NCI-H1436 treated with DMSO at 0.1 percent for 48 hours (cell line): ENCODE results near the gene UGDH.
A peak's percentile ranks its signal among the peaks of the same experiment; 100 is the strongest.
"Not testable (repeated sequence)": the region's sequence is repeated elsewhere in the genome, so short reads cannot be mapped to it uniquely, and the experiment has no call there.

Experiments
- DNase-seq: peaks from one replicate; lab custom pipeline; 2025; lab: John Stamatoyannopoulos, UW

Gene UGDH

DNA sequence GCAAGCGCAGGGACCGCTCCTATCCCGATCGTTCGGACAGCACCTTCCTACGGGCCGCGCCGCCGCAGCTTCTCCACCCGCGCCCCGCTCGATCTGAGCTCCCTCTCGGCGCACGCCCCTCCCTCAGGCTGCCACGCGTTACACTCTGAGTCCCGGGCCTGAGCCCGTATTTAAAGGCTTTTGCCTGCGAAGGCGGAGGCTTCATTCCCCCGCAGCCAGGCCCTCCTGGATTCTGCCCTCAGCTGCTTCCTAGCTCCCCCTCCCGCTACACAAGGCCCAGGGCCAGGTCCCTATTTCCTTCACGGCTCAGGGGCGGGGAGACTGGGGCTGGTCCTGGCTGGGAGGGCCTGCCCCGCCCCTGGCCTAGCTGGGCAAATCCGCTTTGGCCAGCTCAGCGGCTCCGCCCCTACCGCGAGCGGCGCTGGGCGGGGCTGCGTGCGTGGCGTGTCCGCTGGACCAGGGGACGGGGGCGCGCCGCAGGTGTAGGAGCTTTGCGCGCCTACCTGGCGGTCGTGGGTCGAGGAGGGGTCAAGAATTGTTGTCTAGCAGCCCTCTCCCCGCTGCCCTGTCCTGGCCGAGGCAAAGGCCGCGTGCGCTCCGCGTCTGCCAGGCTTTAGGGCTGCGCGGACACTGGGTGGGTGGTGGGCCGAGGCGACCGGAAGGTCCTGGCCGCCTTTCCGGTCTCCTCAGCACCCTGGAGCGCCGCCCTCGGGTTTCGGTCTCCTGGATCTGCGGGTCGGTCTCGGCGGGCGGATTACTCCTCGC is at the start of gene UGDH:
UGDH (minus strand) TSS at position 144 of the 765 bp plus-strand sequence. CDS start 5,927 bp downstream, outside the sequence.
- peak; percentile 70 for DNase-seq

DNA sequence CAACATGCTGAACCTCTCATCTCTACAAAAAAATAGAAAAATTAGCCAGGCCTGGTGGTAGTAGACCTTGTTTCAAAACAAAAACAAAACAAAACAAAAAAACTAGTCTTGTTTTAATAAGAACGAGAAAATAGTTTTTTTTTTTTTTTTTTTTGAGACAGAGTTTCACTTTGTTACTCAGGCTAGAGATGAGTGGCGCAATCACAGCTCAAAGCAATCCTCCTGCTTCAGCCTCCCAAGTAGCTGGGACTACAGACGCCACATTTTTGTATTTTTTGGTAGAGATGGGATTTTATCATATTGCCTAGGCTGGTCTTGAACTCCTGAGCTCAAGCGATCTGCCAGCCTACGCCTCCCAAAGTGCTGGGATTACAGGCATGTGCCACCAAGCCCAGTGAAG is 47.7 kb upstream of the UGDH start:
- no peak for DNase-seq

DNA sequence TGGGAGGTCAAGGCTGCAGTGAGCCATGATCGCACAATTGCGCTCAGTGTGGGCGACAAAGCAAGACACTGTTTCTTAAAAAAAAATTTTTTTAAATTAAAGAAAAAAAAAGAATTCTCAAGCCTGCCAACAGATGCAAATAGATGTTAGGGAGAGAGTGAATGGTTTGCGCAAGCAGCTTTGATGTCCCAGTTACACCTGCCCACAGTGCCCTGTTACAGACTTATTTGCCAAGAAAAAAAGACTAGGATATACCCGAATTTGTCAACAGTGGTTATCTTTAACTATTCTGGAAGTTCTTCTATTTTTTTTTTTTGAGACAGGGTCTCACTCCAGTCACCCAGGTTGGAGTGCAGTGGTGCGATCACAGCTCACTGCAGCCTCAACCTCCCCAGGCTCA is 44.3 kb upstream of the UGDH start:
- DNase-seq = no peak

DNA sequence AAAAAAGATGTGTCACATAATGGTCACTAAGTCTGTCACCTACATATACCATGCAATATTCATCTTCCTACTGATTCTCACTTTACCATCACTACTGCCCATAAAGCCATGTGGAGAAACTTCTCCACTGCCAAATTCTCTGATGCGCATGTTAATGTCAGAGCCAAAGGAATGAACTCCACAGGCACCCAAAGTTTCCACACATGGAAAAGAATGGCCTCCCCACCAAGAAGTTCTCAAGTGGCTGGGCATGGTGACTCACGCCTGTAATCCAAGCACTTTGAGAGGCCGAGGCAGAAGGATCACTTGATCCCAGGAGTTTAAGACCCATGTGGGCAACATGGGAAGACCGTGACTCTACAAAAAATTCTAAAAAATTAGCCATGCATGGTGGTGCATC is 43.8 kb upstream of the UGDH start:
- DNase-seq = no peak

DNA sequence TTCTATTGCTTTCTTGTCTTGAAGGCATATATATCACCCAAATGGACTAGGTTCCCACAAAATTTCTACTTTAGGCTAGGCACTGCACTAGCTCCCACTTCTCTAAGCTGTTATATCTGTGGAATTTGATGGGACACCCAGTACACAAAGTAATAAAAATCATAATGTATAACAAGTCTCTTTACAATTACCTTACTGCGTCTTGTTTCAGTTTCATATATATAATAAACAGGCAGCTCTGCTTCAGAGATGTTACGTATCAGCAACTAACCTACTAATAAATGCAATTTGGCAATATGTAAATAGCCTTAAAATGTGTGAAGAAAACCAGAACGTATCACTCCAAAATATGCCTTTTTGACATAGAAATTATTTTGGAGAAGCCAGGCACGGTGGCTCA is 42.0 kb upstream of the UGDH start:
- no peak for DNase-seq

DNA sequence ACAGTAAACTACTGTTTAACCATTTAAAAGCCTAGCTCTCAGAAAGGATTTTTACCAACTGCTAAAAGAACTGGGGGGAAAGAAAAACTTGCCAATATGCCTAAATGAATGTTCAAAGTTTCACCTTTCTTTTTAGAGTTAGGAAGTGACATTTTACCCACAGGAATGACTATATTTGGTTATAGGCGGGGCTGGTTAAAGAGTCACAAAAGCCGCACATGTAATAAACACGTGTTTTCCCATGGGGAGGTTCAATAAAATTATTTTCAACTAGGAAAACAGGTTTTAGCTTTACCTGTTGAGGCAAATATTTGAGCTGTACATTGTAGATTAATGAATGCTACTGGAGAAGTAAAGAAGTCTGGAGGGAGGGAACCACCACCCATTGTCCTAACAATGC is 41.6 kb upstream of the UGDH start:
- DNase-seq = no peak

DNA sequence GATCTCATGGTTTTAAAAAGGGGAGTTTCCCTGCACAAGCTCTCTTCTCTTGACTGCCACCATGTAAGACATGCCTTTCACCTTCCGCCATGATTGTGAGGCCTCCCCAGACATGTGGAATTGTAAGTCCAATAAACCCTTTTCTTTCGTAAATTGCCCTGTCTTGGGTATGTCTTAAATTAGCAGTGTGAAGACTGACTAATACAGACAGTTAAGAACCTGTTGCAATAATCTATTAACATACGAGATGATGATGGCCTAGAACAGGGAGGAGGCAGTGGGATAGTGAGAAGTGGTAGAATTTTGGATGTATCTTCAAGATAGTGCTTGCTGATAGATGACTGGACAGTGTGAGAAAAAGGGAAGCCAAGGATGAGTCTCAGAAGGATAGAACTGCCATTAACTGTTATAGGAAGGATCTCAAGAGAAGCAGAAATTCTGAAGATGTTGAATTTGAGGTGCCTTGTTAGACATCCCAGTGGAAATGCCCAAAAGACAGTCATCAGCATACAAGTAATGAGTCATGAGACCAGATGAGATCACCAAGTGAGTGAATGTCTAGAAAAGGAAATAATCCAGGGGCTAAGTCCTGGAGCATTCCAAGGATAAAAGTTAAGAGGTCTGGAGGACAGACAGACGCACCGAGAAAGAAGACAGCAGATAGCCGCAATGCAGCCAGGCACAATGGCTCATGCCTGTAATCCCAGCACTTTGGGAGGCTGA is 38.8 kb upstream of the UGDH start:
- DNase-seq = no peak

DNA sequence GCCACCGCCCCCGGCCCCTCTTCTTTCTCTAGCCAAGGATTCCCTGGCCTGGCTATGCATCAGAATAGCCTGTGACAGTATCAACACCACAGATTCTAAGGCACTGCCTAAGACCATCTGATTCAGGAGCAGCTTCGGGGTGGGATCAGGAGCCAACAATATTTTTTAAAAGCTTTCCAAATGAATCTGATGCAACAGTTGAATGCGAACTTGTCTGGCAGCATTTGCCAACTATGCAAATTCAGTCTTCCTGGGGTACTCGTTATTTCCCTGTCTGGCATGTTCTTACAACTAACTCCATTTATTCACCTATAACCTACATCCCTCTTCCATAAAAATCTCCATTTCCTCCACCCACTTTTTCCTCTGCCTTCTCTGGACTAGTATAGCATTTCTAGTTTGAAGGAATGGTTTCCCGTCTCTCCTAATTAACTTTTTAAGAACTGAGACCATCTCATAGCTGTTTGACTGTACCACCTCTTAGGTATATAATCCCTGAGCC is 36.2 kb upstream of the UGDH start:
- DNase-seq = no peak

DNA sequence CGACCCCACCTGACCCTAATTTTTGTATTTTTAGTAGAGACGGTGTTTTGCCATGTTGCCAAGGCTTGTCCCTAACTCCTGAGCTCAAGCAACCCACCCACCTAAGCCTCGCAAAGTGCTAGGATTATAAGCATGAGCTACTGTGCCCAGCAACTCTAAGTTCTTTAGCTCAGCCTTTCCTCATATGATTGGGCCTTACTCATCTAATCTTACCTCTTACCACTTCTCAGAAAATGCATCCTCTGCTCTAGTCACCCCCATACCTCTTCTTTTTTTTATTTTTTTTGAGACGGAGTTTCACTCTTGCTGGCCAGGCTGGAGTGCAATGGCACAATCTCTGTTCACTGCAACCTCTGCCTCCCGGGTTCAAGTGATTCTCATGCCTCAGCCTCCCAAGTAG is 35.6 kb upstream of the UGDH start:
- no peak for DNase-seq

DNA sequence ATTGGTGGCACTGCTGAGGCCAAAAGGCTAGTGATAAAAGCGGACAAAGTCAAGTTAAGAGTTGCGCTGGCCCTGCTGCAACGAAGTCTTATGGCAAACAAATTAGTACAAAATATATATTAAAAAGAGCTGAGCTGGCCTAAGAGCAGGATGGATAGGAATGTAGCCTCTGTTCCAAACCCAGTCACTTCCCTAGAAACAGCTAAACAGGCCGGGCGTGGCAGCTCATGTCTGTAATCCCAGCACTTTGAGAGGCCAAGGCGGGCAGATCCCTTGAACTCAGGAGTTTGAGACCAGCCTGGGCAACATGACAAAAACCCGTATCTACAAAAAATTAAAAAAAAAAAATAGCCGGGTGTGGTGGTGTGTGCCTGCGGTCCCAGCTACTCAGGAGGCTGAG is 32.4 kb upstream of the UGDH start:
- DNase-seq = no peak

DNA sequence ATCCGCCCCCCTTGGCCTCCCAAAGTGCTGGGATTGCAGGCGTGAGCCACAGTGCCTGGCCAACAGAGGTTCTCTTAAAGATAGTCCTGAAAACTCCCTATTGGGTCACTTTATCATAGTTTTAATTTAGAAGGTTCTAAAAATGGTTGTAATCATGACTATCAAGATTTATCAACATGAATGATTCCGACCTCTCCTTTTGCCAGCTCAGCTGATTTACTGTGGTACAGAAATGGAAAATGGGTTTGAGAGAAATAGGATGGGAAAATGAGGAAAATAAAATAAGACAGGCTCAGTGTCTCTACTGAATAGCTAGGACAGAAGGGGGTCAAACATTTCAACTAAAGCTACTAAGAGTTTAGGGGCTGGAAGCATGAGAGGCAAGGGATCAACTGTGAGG is 28.2 kb upstream of the UGDH start:
- no peak for DNase-seq

DNA sequence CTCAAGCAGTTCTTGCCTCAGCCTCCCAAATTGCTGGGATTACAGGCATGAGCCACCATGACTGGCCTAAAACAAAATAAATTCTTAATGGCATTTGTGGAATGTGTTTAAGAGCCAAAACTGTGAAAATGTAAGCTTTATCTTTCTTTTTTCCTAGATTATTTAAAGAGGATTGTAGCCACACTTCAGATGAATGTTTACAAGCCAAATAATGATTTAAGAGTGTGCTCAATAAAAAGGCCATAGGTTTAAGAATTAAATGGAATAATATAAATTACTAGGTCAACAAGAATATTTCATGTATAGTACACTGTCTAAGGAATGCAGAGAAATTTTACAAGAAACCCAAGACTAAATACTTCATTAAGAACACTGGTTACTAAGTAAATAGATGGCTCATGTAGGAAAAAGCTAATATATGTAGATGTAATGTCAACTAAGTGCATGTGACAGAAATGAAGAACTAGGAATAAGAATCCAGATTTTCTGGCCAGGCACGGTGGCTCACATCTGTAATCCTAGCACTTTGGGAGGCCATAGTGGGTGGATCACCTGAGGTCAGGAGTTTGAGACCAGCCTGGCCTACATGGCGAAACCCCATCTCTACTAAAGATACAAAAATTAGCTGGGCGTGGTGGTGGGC is 21.3 kb upstream of the UGDH start:
- no peak for DNase-seq

DNA sequence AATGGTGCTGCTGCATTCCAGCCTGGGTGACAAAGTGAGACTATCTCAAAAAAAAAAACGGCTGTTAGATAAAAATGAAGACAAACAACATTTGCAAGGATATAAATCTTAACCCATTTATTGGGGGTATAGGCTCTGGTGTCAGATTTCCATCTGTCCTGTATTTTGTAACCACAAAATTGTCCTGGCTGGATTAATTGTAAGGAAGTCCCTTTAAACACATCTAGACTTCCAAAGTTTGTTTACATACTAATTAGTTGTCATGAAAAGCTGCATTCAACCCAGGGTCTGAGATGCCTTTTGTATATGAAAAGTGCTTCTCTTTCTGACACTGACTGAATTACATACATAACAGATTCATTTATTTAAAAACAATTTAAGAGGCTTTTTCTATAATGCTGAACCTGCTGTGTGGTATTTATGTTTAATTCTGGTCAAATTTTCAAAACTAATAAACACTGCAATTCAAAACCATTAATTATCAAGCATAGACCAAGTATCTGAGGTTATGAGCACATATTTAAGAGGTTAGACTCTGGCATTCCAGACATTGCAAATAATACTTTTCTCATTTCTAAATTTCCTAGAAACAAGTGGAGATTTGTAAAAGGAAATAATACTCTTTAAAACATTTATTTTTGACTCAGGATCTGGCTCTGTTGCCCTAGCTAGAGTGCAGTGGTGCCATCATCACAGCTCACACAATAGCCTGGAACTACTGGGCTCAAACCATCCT is 17.5 kb upstream of the UGDH start:
- DNase-seq = peak; percentile 66

DNA sequence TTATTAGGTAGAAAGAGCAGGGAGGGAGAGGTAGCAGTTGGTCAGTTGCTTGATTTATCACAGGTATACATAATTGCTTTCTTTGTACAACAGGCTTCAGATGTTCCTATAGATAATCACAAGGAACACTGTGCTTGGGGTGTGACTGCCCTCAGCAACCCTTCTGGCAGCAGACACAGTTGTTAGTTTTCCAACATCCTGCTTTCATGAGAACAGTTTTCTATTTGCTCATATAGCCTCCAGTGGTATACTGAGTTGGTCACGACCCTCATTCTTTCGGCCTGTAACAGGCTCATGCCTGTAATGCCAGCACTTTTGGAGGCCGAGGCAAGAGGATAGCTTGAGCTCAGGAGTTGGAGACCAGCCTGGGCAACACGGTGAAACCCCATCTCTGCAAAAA is 16.8 kb upstream of the UGDH start:
- not testable (repeated sequence) for DNase-seq

DNA sequence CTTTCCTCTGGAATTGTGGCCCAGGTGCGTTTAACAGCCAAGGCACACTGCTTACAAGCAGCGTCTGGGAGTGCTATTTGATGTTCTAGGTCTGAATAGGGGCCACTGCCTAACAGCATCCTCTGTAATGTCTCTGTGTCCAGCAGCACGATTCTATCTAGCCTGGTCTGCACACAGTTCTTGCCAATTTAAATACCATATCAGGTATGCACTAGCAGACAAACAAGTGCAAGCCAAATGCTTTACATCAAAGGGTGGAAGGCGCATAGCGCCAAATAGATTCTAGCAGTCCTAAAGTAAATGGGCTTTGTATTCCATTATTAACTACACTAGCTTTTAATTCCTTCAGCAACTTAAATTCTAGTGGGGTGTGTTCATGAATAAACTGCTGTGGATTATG is 15.8 kb upstream of the UGDH start:
- DNase-seq = no peak

DNA sequence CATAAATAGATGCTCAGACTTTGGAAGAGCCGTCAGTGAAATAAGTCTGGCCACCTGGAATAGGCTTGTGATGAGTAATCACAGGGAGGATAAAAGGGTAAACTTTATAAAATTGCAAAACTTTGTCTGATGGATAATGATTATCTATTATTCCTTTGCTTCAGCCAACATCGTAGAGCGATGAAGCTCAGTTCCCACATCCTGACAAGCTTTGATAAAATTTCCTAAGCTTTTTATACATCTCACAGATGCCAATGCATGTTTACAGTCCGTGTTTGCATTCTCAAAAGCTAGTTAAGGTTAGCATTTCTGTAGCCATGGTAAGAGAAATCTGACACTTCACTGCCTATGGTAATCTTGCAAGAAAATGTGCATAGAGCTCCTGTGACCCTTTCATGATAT is 15.4 kb upstream of the UGDH start:
- no peak for DNase-seq

DNA sequence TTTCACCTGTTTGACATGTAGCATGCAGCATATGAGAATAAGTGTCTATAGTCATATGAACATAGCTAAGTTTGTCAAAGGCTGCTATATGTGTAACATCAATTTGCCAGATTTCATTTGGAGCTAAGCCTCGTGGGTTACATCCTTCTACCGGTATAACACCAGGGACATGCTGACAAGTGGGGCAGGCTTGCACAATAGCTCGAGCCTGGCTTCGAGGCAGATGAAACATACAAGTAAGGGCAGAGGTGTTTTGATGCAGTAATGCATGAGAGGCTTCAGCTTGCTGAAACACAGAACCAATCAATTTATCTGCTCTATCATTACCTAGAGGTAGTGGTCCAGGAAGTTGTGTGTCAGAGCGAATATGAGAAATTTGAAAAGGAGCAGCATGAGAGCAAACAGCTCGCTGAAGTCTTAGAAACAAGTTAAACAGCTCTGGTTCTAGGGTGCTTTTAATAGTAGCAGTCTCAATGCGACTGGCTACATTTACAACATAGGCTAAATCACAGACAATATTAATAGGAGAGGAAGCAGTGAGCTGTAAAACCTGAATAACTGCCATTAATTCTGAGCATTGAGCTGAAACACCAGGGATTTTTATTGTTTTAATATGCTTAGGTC is 14.9 kb upstream of the UGDH start:
- DNase-seq = no peak

DNA sequence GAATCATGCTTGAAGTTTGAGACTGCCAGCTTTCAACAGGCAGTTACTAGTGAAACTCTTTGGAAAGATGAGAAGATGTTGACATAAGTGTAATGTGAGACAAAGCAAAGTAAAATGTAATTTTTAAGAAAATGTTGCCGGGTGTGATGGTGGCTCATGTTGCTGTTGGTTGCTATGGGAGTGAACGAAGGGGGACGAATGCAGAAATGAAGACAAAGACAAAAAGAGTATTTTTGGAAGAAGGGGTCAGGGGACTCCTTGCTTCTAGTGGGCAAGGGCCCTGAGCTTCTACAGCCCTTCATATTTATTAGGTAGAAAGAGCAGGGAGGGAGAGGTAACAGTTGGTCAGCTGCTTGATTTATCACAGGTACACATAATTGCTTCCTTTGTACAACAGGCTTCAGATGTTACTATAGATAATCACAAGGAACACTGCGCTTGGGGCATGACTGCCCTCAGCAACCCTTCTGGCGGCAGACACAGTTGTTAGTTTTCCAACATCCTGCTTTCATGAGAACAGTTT is 11.9 kb upstream of the UGDH start:
- peak; percentile 21 for DNase-seq

DNA sequence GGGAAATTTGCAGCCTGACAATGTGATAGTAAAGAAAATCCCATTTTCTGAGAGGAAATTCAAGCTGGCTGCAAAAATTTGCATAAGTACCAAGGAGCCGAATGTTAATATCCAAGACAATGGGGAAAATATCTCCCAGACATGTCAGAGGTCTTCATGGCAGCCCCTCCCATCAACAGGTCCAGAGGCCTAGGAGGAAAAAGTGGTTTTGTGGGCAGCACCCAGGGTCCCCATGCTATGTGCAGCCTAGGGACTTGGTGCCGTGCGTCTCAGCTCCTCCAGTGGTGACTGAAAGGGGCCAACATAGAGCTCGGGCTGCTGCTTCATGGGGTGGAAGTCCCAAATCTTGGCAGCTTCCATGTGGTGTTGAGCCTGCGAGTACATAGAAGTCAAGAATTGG is 6.3 kb upstream of the UGDH start:
- no peak for DNase-seq

DNA sequence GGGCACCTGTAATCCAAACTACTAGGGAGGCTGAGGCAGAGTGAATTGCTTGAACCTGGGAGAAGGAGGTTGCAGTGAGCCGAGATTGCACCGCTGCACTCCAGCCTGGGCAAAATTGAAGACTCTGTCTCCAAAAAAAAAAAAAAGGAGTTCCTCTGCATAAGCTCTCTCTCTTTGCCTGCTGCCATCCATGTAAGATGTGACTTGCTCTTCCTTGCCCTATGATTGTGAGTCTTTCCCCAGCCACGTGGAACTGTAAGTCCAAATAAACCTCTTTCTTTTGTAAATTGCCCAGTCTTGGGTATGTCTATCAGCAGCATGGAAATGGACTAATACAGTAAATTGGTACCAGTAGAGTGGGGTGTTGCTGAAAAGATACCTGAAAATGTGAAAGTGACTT is 5.0 kb upstream of the UGDH start:
- not testable (repeated sequence) for DNase-seq

DNA sequence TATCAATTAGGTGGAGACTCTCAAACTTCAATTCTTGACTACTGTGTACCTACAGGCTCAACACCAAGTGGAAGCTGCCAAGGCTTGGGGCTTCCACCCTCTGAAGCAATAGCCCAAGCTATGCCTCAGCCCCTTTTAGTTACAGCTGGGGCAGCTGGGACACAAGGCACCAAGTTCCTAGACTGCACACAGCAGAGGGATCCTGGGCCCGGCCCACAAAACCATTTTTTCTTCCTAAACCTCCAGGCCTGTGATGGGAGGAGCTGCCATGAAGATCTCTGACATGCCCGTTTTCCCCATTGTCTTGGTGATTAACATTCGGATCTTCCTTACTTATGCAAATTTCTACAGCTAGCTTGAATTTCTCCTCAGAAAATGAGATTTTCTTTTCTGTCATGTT is 3.4 kb upstream of the UGDH start:
- no peak for DNase-seq

DNA sequence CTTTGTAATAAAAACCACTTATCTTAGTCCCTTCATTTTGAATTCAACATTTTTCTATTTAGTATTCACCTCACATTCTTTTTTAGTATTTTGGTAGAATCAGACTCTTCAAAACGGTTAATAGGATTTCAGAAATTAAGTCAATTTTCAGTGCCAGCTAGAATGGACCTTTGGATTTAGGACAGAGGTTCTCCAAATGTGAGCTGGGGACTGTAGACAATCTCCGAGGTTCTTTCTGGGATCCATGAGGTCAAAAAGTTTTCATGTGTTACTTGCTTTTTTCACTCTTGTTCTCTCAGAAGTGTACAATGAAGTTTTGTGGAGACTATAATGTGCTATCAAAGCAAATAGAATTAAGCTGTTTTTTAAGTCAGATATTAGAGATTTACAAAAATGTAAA is 2.3 kb upstream of the UGDH start:
- DNase-seq = no peak
